Gastroesophageal sphincter (tissue), 4 donors: ENCODE results near the gene DHRS12. TPM values are rescaled to one million over a fixed set of nuclear protein-coding genes. Genes with fewer than 3 reads are reported as not detected.

ENCODE experiments used
- ATAC-seq: fragments of 150-250 bp; one replicate; pipeline ENCODE4 v1.9.1; 2016; ENCODE audit warnings: mild to moderate bottlenecking, moderate library complexity
- H3K27ac ChIP-seq, 4 donors: fragments of 200-600 bp; sonication (generic) in 3 of 4; 1 replicate in 3 of 4; 2 replicates in 1 of 4; pipeline ENCODE4 v1.5.1; 2016 to 2019
- H3K27me3 ChIP-seq: fragments of 200-600 bp; sonication (generic); one replicate; pipeline ENCODE4 v1.5.1; 2019
- H3K36me3 ChIP-seq, 2 donors: fragments of 200-600 bp; sonication (generic); one replicate each; pipeline ENCODE4 v1.5.1; 2019; ENCODE audit warnings: control low read depth in 1 of 2
- H3K4me1 ChIP-seq, 3 donors: fragments of 200-600 bp; sonication (generic); 1 replicate in 2 of 3; 2 replicates in 1 of 3; pipeline ENCODE4 v1.5.1; 2016 to 2019; ENCODE audit warnings: control low read depth in 2 of 3
- H3K4me3 ChIP-seq, 2 donors: fragments of 200-600 bp; sonication (generic); one replicate each; pipeline ENCODE4 v1.5.1; 2019; ENCODE audit warnings: mild to moderate bottlenecking in 1 of 2, moderate library complexity in 1 of 2
- H3K9me3 ChIP-seq, 3 donors: fragments of 200-600 bp; sonication (generic); one replicate each; pipeline ENCODE4 v1.5.1; 2017 to 2019; ENCODE audit warnings: control low read depth in 2 of 3
- CTCF ChIP-seq, 4 experiments: fragments of 200-600 bp in 2 of 4; fragments of 450-650 bp in 2 of 4; sonication (generic) in 1 of 4; IDR thresholded peaks; one replicate each; pipeline ENCODE4 v1.5.1; 2017 to 2019; ENCODE audit warnings: antibody characterized with exemption in 4 of 4, mild to moderate bottlenecking in 2 of 4, moderate library complexity in 2 of 4
- EP300 ChIP-seq: sonication (generic); formaldehyde crosslinking; IDR thresholded peaks from one replicate; pipeline ENCODE4 v1.6.1; 2017; ENCODE audit warnings: antibody characterized with exemption, mild to moderate bottlenecking
- POLR2A ChIP-seq, 2 donors: fragments of 450-650 bp; IDR thresholded peaks; one replicate each; pipeline ENCODE4 v1.6.1; 2017; ENCODE audit warnings: antibody characterized with exemption in 2 of 2, mild to moderate bottlenecking in 2 of 2, moderate library complexity in 1 of 2
- POLR2AphosphoS5 ChIP-seq: sonication (generic); formaldehyde crosslinking; IDR thresholded peaks from one replicate; pipeline ENCODE4 v1.6.1; 2017; ENCODE audit warnings: antibody characterized with exemption
- WGBS, 2 donors: methylation state at CpG; one replicate each; pipeline ENCODE4 v1.1.5; 2018; ENCODE audit warnings: low coverage in 1 of 2; 5-methylcytosine and 5-hydroxymethylcytosine counted together
- total RNA-seq, 4 donors: library from RNA; depleted of rRNA; stranded (reverse); fragments of >200 nt; gene quantifications; one replicate each; pipeline ENCODE4 v1.1.0, GENCODE V29; 2016

The DHRS12 gene
- total RNA-seq, 4 donors from 2014 or later, result 9.2 to 23.3 (median 19.2) TPM

GRCh38 chr13:51729866-51730553 is 74.0 kb downstream of the DHRS12 start:
- Histone ChIP-seq H3K9me3 (no peaks in the 10 kb centered on the region), H3K36me3 (peaks cover 0 to 7% of the 10 kb centered on the region in 2 donors), H3K4me3 (no peak overlapping the region), H3K4me1 (peaks cover 0 to 43% (median 16%) of the 10 kb centered on the region in 3 donors), H3K27me3 (no peaks in the 10 kb centered on the region), H3K27ac (peak overlapping the region; percentile 7 to 78 (median 66))
- peak; percentile 82 for ATAC-seq
- WGBS, 2 donors, result 14 to 25% methylated on average over 6 to 11 of the region's 11 CpGs
- TF ChIP-seq POLR2AphosphoS5 (peak; percentile 74), CTCF (IDR thresholded peaks at IDR 0.05) (no peak), EP300 (no peak)

GRCh38 chr13:51728972-51729371 is 75.0 kb downstream of the DHRS12 start:
- Histone ChIP-seq H3K36me3 (peaks cover 0 to 7% of the 10 kb centered on the region in 2 donors), H3K9me3 (no peaks in the 10 kb centered on the region), H3K4me3 (no peak overlapping the region), H3K27ac (peak overlapping the region in 2 of 4 donors; percentile 76 to 78), H3K27me3 (no peaks in the 10 kb centered on the region), H3K4me1 (peaks cover 0 to 43% (median 16%) of the 10 kb centered on the region in 3 donors)
- ATAC-seq, result no peak
- no peak for TF ChIP-seq EP300
- no peak for TF ChIP-seq CTCF (IDR thresholded peaks at IDR 0.05)
- no peak for TF ChIP-seq POLR2AphosphoS5
- no peak for TF ChIP-seq POLR2A (IDR thresholded peaks at IDR 0.05)
- WGBS, 2 donors, result 87 to 100% methylated on average over 3 to 10 of the region's 10 CpGs

GRCh38 chr13:51728275-51728673 is 75.7 kb downstream of the DHRS12 start:
- no peaks in the 10 kb centered on the region for H3K27me3 ChIP-seq
- WGBS, 2 donors, result 79 to 82% methylated on average over 4 of the region's 4 CpGs
- no peaks in the 10 kb centered on the region for H3K9me3 ChIP-seq
- peaks cover 0 to 37% (median 16%) of the 10 kb centered on the region in 3 donors for H3K4me1 ChIP-seq
- no peak overlapping the region for H3K4me3 ChIP-seq
- TF ChIP-seq EP300 (no peak), CTCF (IDR thresholded peaks at IDR 0.05) (no peak), POLR2AphosphoS5 (no peak), POLR2A (IDR thresholded peaks at IDR 0.05) (no peak)
- ATAC-seq, result no peak
- peaks cover 0 to 7% of the 10 kb centered on the region in 2 donors for H3K36me3 ChIP-seq
- no peak overlapping the region for H3K27ac ChIP-seq

GRCh38 chr13:51727634-51728274 is 76.2 kb downstream of the DHRS12 start:
- Histone ChIP-seq H3K36me3 (peaks cover 0 to 7% of the 10 kb centered on the region in 2 donors), H3K9me3 (no peaks in the 10 kb centered on the region), H3K4me3 (no peak overlapping the region), H3K27me3 (no peaks in the 10 kb centered on the region), H3K4me1 (peaks cover 0 to 37% (median 16%) of the 10 kb centered on the region in 3 donors), H3K27ac (no peak overlapping the region)
- TF ChIP-seq POLR2A (IDR thresholded peaks at IDR 0.05) (no peak), CTCF (IDR thresholded peaks at IDR 0.05) (no peak), EP300 (no peak), POLR2AphosphoS5 (no peak)
- WGBS, 2 donors, result 64 to 75% methylated on average over 8 of the region's 8 CpGs
- no peak for ATAC-seq
